C4-2B (cell line): ENCODE measurements around the gene ARHGAP18.

Experiments used
- H3K27ac ChIP-seq: fragments of 450-650 bp; 2 replicates; pipeline ENCODE4 v1.5.1; 2017
- CTCF ChIP-seq: fragments of 450-650 bp; conservative IDR thresholded peaks from 2 replicates; pipeline ENCODE4 v1.5.1; 2017; ENCODE audit warnings: mild to moderate bottlenecking
- ZFX ChIP-seq: fragments of 450-650 bp; IDR thresholded peaks from 2 replicates; pipeline ENCODE4 v1.6.1; 2017

The ARHGAP18 gene

GRCh38 chr6:129546702-129547101, 163.3 kb downstream of the ARHGAP18 start:
- no peak overlapping the region for H3K27ac ChIP-seq
- no peak for TF ChIP-seq ZFX
- TF ChIP-seq CTCF = no peak

- no peak for TF ChIP-seq CTCF
- TF ChIP-seq ZFX = no peak
Measured at GRCh38 chr6:129544892-129545612, 164.9 kb downstream of the ARHGAP18 start.

GRCh38 chr6:129543981-129544380, 166.0 kb downstream of the ARHGAP18 start:
- no peak for TF ChIP-seq ZFX
- no peak for TF ChIP-seq CTCF

More at GRCh38 chr6:129544892-129545612, 164.9 kb downstream of the ARHGAP18 start:
- no peak overlapping the region for H3K27ac ChIP-seq

GRCh38 chr6:129542705-129543104, 167.3 kb downstream of the ARHGAP18 start:
- TF ChIP-seq CTCF = no peak
- no peak for TF ChIP-seq ZFX
- no peak overlapping the region for H3K27ac ChIP-seq

More at GRCh38 chr6:129543981-129544380, 166.0 kb downstream of the ARHGAP18 start:
- no peak overlapping the region for H3K27ac ChIP-seq

GRCh38 chr6:129539032-129539431, 170.9 kb downstream of the ARHGAP18 start:
- TF ChIP-seq ZFX (no peak), CTCF (no peak)
- H3K27ac ChIP-seq = no peak overlapping the region

GRCh38 chr6:129536271-129536670, 173.7 kb downstream of the ARHGAP18 start:
- no peak overlapping the region for H3K27ac ChIP-seq
- TF ChIP-seq ZFX (no peak), CTCF (no peak)

- H3K27ac ChIP-seq = no peak overlapping the region
- TF ChIP-seq CTCF (no peak), ZFX (no peak)
Measured at GRCh38 chr6:129534926-129535325, 175.1 kb downstream of the ARHGAP18 start.
